Measurements from ENCODE around the gene SBNO2.

Gene SBNO2

DNA sequence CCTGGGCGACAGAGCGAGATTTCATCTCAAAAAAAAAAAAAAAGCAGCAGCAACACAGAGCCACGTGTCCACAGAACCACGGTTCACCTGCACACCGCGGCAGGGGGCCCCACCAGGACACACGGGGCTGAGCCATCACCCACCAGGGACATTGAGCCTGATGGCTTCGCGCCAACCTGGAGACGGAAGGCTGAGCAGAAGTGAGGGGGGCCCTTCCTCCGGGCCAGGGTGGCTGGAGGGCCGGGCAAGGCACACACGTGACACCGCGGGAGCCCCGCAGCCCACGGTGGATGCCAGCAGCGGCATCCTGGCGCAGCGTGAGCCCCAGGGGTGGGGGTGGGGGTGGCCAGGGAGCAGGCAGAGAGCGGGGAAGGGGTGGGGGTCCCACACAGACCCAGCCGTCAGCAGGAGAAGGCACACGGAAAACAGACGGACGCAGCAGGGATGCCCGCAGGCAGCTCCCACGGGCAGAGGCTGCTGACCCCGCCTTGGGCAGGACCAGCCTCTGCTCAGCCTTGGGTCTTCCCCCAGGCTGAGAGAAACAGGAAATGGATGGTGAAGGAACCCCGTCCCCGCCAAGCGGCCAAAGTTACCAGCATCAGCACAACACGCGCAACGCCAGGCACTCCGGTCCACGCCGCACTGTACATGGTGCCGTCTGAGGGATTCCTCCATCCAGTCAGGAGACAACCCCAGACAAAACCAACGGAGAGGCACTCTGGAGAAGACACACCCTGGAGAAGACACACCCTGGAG, 33.6 kb downstream of the SBNO2 start:
- TF ChIP-seq, protein P1, sequence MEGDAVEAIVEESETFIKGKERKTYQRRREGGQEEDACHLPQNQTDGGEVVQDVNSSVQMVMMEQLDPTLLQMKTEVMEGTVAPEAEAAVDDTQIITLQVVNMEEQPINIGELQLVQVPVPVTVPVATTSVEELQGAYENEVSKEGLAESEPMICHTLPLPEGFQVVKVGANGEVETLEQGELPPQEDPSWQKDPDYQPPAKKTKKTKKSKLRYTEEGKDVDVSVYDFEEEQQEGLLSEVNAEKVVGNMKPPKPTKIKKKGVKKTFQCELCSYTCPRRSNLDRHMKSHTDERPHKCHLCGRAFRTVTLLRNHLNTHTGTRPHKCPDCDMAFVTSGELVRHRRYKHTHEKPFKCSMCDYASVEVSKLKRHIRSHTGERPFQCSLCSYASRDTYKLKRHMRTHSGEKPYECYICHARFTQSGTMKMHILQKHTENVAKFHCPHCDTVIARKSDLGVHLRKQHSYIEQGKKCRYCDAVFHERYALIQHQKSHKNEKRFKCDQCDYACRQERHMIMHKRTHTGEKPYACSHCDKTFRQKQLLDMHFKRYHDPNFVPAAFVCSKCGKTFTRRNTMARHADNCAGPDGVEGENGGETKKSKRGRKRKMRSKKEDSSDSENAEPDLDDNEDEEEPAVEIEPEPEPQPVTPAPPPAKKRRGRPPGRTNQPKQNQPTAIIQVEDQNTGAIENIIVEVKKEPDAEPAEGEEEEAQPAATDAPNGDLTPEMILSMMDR (IDR thresholded peaks at IDR 0.05; ENCODE audit: low read depth, low read length), result no peak
- no peak for DNase-seq (ENCODE audit: extremely low read depth, low read depth)

DNA sequence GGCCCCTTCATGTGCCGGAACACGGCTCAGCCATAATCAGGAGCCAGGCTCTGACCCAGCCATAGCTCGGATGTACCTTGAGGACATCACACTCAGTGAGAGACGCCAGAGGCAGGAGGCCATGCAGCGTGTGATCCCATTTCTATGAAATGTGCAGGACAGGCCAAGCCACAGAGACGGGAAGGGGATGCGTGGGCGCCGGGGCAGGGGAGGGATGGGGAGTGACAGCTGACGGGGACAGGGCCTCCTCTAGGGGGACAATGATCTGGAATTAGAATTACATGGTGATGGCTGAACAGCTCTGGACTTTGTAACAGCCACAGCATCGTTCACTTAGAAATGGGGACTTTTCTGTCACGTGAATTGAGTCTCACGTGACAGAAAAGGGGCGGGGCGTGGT, 34.9 kb downstream of the SBNO2 start:
- TF ChIP-seq, protein P1 (IDR thresholded peaks at IDR 0.05; ENCODE audit: low read depth, low read length), result no peak
- DNase-seq (ENCODE audit: extremely low read depth, low read depth), result no peak

DNA sequence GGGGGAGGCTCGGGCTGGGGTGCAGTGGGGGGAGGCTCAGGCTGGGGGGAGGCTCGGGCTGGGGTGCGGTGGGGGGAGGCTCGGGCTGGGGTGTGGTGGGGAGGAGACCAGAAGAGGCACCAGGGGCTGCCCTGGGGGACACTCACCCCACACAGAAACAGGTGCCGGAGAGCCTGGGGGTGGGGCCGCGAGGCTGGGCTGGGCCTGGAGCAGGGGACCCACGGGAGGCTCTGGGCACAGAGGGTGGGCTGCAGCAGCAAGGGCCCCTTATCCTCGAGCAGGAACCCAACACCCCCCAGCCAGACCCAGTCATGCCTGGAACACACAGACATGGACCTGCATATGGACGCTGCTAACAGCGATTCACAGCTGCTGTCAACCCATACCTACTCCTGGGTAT, 35.9 kb downstream of the SBNO2 start:
- TF ChIP-seq, protein P1 (IDR thresholded peaks at IDR 0.05; ENCODE audit: low read depth, low read length), result no peak
- no peak for DNase-seq (ENCODE audit: extremely low read depth, low read depth)

DNA sequence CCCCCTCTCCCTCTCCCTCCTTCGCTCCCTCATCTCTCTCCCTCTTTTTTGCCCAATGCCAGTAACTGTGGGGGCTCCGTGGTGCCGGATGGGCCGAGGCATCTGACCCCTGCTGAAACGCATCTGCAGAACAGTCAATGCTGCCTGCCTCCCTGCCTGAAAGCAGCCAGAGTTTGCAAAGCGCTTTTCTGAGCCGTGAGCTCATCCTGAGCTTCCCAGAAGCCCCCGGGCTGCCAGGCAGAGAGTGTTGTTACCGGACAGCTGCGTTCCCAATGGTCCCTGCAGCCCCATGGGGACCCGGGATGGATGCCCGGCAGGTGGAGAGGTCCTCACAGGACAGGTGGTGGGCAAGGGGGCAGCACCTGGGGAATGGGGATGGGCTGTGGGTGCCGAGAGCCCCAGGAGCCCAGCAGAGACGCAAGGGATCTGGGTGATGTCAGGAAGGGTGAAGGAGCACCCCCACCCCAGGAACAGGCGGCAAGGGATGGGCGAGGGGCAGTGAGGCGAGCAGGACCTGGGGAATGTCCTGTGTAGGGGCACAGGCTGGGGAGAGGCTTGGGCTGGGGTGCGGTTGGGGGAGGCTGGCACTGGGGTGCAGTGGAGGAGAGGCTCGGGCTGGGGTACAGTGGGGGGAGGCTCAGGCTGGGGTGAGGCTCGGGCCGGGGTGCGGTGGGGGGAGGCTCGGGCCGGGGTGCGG, 37.3 kb downstream of the SBNO2 start:
- no peak for DNase-seq (ENCODE audit: extremely low read depth, low read depth)
- TF ChIP-seq, protein P1 (IDR thresholded peaks at IDR 0.05; ENCODE audit: low read depth, low read length), result no peak

DNA sequence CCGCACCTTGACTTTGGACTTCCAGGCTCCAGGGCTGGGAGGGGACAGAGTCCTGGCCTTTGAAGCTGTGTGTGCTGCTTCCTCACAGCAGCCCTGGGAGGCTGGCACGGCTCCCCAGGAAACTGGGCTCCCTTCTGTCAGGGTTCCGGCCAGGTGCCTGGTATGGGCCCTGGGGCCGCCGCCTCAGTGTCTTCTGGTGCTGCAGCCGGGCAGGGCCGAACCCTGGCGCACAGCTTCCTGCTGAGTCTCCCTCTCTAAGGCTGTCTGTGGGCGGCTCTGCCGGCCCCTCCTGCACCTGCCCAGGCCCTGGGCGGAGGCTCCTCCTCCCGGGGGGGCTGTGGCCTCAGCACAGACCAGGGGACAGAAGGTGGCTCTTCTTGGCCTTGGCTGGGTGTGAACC, 37.9 kb downstream of the SBNO2 start:
- TF ChIP-seq, protein P1 (IDR thresholded peaks at IDR 0.05; ENCODE audit: low read depth, low read length), result no peak
- no peak for DNase-seq (ENCODE audit: extremely low read depth, low read depth)

DNA sequence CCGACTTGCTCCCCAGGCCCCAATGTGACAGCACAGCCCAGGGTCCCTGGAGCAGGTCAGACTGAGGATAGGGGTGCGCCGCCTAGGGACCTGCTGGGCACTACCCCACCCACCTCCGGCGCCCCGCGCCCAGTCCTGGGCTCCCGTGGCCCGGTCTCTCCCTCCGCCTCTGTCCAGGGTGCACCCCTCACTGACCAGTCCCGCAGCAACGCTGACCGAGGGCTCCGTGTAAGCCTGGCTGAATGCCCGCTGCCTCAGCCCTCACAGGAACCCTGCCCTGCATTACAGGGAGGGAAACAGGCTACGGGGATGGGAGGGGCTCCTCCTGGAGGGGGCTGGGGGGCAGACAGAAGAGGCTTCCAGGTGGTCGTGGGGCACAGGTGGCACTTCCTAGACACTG, 38.6 kb downstream of the SBNO2 start:
- DNase-seq (ENCODE audit: extremely low read depth, low read depth), result no peak
- TF ChIP-seq, protein P1 (IDR thresholded peaks at IDR 0.05; ENCODE audit: low read depth, low read length), result no peak

DNA sequence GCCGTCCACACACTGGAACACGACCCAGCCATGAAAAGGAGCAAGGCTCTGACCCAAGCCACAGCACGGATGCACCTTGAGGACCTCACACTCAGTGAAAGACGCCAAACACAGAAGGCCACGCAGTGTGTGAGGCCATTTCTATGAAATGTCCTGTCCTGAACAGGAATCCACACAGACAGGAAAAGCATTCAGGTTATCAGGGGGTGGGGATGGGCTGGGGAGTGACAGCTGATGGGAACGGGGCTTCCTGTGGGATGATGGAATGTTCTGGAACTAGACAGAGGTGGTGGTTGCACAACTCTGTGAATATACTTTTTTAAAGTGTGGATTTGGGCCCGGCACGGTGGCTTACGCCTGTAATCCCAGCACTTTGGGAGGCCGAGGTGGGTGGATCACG, 39.6 kb downstream of the SBNO2 start:
- DNase-seq (ENCODE audit: extremely low read depth, low read depth), result no peak
- TF ChIP-seq, protein P1 (IDR thresholded peaks at IDR 0.05; ENCODE audit: low read depth, low read length), result no peak

Measured in AG09319 (cell line).